Measurements from ENCODE around the gene FANCG.

Gene FANCG

DNA sequence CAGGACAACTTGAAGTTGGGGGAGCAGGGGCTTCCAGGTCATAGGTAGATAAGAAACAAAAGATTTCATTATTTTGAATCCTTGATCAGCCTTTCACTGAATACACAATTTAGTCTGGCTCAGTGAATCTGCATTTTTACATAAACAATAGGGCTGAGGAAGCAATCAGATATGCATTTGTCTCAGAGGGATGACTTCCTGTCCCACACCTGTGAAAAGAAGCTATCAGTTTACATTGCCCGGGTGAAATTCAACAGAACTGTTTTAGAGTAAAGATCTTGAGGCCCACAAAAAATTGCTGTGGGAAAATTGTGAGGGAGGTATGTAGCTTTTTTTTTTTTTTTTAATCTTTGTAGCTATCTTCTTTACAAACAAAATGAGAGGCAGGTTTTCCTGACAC is 51.9 kb downstream of the FANCG start:
- no peak overlapping the region for H3K27ac ChIP-seq
- TF ChIP-seq CTCF (IDR thresholded peaks at IDR 0.05) (no peak), ZFX (IDR thresholded peaks at IDR 0.05; ENCODE audit: borderline replicate concordance) (no peak)

DNA sequence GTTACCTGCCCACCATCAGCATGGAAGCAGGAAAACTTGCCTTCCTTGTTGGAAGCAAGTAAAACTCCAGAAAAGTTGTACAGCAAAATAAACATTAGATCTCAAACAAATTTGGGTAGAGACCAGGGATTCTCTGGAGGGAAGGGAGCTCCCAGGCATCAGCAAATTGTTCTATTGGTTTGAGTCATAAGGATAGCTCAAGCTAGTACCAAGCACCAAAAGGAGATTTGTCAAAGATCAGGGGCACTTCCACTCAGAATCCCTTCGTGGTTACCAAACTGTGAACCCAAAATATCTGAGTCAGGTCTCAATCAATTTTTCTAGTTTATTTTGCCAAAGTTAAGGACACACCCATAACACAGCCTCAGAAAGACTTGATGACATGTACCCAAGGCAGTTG is 52.4 kb downstream of the FANCG start:
- no peak overlapping the region for H3K27ac ChIP-seq
- no peak for TF ChIP-seq ZFX (IDR thresholded peaks at IDR 0.05; ENCODE audit: borderline replicate concordance)
- TF ChIP-seq CTCF (IDR thresholded peaks at IDR 0.05), result no peak

GRCh38 chr9:35026671-35027070 is 53.1 kb downstream of the FANCG start:
- TF ChIP-seq ZFX (IDR thresholded peaks at IDR 0.05; ENCODE audit: borderline replicate concordance) (no peak), CTCF (IDR thresholded peaks at IDR 0.05) (no peak)

More at GRCh38 chr9:35026671-35027070, 53.1 kb downstream of the FANCG start:
- H3K27ac ChIP-seq, result no peak overlapping the region
